NCI-H748 (cell line): Measurements from ENCODE around the gene PALMD.

Experiments
- DNase-seq: peaks from one replicate; lab custom pipeline; 2025; ENCODE audit not compliant: unreplicated experiment; lab: John Stamatoyannopoulos, UW

Gene PALMD

DNA sequence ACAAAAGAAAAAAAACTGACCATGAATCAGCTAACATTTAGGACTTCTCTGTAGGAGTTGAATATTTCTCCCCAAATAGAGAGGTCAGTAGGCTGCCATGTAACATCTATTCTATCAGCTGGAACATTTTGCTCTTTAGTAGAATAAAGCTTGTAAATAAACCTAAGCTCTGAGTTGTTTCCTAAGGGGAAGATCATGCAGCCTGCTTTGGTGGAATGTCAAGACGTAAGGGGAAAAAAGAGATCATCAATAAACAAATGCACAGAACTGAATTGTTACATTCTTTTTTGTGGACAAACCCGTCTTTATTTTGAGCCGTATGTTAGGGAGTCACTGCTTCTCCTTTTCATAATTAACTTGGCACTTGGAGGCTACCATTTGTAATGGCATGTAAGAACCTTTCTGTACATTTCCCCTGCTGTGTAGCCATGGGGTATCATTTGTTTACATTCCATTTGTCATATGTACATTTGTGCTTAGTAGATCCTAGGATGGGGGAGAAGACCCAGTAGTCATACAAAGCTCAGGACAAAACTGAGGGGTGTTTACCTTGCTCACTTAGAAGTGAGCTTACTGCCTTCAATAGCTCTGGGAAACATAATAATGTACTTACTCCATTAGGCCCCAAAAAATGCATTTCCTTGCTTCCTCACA lies 10.8 kb upstream of the PALMD start:
- no peak for DNase-seq

GRCh38 chr1:99635664-99636063 lies 10.2 kb upstream of the PALMD start:
- no peak for DNase-seq

DNA sequence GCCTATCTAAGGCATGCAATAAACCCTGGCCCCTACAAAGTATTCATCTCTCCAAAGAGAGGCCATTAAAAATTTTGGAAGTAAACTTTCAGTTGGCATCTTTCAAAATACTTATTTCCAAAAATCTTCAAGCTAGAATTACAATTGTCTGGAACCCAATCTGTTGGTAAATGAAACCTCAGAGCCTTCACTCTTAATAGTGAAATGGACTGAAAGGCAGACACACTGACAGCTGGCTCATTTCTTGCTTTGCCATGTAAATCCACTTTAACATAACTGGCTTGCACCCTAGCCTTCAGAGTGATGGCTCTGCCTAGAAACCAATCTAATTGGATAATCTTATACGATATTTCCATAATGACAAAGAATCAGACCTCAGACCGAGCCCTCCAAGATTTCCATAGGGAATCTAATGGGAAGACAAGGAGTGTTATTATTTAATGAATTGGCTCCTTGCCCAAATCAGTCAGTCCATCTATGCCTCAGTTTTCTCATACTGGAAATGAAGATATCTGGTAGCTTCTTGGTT lies 9.2 kb upstream of the PALMD start:
- DNase-seq: no peak

GRCh38 chr1:99638853-99639252 lies 7.1 kb upstream of the PALMD start:
- no peak for DNase-seq

DNA sequence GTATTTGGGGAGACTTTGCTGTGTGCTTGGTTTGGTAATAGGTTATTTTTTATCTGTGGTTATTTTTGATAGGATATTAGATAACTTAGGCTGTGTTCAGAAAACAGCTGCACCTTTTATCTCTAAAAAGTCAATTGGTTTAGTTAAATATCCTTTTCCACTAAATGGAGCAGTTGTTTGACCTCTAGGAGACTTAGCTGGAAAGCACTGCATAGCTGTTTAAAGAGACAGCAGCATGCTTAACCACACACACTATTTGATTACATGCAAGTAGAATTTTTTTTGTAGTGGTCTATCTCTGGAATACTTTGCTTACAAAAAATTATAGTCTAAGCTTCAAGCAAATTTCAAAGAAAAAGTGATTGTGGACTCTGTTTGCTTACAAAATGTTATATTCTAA lies 6.5 kb upstream of the PALMD start:
- DNase-seq: no peak

- no peak for DNase-seq
Measured at GRCh38 chr1:99639945-99640344, 6.0 kb upstream of the PALMD start.

DNA sequence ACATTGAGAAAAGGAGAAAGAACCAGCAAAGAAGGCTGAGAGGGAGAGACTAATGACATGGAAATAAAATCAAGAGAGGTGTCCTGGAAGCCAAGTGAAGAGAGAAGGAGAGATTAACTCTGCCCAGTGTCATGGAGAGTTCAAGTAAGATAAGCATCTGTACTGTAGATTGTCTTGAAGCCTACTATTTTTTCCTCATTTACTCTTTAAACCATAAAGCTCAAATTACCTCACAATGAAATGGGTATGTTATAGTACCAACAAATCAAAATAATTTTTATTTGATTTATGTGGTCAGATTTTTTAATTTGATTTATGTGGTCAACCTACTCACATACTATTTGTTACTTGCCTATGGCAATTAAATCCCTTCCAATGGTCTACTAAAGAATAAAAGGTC lies 5.2 kb upstream of the PALMD start:
- no peak for DNase-seq

GRCh38 chr1:99641558-99641957 lies 4.4 kb upstream of the PALMD start:
- no peak for DNase-seq

- DNase-seq: no peak
Measured at GRCh38 chr1:99642053-99642452, 3.9 kb upstream of the PALMD start.

GRCh38 chr1:99643021-99643779 lies 2.7 kb upstream of the PALMD start:
- DNase-seq: no peak

DNA sequence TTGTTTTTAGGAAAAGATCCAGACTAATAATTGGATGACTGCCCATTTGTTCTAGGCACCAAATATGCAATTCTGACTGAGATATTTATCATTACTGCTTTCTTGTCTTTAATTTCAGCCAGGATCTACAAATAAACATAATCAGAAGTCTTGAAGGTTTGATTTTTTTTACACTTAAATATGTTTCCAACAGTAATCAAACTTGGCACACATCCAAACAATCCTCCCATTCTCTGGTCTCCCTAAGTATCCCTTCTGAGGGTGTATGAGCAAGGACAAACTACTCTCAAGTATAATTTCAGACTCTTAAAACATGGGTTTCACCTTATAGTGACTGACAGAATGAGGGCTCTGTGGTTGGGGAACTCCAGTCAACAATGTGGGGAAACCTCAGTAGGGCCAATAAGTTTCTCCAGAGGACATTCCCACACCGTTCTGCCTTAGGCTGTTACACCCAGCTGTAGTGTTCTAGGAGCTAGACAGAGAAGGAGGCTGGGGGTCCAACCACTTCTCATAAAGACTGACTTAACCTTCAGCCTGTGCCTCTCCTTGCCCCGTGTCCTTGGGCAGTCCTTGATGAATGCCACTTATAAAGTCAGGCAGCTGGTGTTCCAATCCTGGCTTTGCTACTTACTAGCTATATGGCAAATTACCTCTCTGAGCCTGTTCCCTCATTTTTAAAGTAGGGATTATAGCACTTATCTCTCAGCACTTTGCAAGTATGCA lies 1.5 kb upstream of the PALMD start:
- no peak for DNase-seq

DNA sequence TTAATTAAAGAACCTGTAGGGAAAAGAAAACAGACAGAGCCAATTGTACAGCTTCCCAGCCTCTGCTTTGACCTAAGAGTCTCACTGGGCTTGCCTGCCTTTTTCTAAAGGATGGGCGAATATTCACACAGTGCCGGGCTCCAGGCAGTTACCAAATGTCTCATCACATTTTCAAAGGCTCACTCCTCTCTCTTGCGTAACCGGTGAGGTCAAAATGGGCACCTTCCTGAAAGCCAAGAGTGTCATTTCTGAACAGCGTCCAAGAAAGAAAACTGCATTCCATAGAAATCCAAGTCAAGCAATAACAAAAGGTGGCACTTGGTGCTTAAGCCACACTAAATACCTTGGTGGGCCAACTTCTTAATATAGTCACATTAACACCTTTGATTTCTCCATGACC lies 710 bp upstream of the PALMD start:
- DNase-seq: no peak

GRCh38 chr1:99646868-99647267 lies 955 bp downstream of the PALMD start:
- no peak for DNase-seq

- no peak for DNase-seq
Measured at GRCh38 chr1:99647490-99647889, 1.6 kb downstream of the PALMD start.

DNA sequence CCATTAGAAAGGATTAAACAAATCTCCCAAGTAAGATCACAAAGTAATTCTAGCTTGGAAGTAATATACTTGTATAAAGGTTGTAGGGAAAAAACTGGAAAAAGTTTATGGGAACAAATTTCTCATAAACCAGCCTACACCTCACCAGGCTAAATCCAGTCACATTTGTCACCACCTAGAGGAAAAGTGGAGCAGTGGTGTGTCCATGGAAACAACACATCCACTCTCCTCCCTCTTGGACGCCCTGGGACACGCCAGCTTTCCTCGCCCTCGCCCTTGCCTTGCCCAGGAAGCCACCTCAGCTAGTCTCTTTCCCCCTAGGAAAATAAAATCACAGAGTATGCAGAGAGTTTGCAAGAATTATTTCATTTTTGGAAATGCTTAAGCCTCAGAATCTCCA lies 2.2 kb downstream of the PALMD start:
- peak; percentile 28 for DNase-seq

DNA sequence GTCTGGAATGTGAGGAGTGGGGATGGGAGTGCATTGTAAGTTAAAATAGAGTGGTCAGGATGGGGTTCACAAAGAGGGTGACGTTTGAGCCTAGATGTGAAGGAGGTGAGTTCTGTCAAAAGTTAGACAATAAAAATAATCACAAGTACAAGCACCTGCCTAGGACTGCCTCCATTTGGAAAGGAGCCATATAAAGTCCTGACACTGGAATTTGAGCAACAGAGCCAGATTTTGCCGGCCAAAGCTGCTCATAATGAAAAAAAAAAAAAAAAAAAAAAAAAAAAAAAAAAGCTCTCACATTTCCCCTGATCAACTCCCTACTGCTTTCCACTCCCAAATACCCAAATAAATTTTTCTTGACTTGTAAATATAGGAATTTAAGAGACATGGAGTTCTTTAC lies 4.1 kb downstream of the PALMD start:
- no peak for DNase-seq

GRCh38 chr1:99650773-99651437 lies 5.0 kb downstream of the PALMD start:
- no peak for DNase-seq

DNA sequence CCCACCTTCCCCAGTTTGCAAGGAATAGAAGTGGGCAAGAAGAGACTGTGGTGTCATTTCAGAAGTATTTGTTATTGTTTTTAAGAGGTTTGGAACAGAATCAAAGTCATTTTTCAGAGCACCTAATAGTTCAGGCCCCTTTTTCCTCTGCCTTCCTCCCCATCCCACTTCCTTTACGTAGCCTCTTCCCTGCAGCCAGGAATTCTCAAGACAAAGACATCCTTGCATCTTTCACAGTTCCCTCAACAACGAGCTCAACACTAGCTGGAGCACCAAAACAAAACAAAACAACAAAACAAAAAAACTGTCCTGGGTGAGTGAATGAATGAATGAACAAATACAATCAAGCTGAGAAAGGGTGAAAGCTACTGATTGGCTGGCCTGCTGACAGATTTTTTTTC lies 7.0 kb downstream of the PALMD start:
- DNase-seq: no peak

GRCh38 chr1:99655376-99655775 lies 9.5 kb downstream of the PALMD start:
- no peak for DNase-seq

GRCh38 chr1:99656701-99657100 lies 10.8 kb downstream of the PALMD start:
- no peak for DNase-seq

GRCh38 chr1:99657213-99658030 lies 11.5 kb downstream of the PALMD start:
- no peak for DNase-seq
